T-helper 17 cell (primary cell): ENCODE data around the gene EHD2. TPM values are rescaled to one million over a fixed set of nuclear protein-coding genes. Genes with fewer than 3 reads are reported as not detected.
"Not testable (repeated sequence)": the region's sequence is repeated elsewhere in the genome, so short reads cannot be mapped to it uniquely, and the experiment has no call there.

Experiments
- ATAC-seq: fragments of 150-1000 bp; cut with Tn5 transposase; 2 replicates; pipeline ENCODE4 v1.10.0; 2021; ENCODE audit warnings: mild to moderate bottlenecking, moderate library complexity
- DNase-seq, 3 donors: peaks; one replicate each; pipeline versions ENCODE4 v3.0.0 to v3.0.0-alpha.2; 2020 to 2021
- H3K9me3 ChIP-seq: one replicate; pipeline ENCODE4 v1.7.0; 2013; ENCODE audit warnings: low read length, mild to moderate bottlenecking; ENCODE audit not compliant: control insufficient read depth, poor library complexity, severe bottlenecking
- H3K27ac Mint-ChIP-seq: one replicate; pipeline ENCODE4 v1.8.0; 2022; ENCODE audit warnings: mild to moderate bottlenecking, moderate library complexity, mixed read lengths
- H3K27me3 Mint-ChIP-seq: one replicate; pipeline ENCODE4 v1.8.0; 2022; ENCODE audit warnings: mixed read lengths
- H3K36me3 Mint-ChIP-seq: one replicate; pipeline ENCODE4 v1.8.0; 2022; ENCODE audit warnings: low read depth, mixed read lengths
- H3K4me1 Mint-ChIP-seq: one replicate; pipeline ENCODE4 v1.8.0; 2022; ENCODE audit warnings: mild to moderate bottlenecking, mixed read lengths
- H3K4me3 Mint-ChIP-seq: one replicate; pipeline ENCODE4 v1.8.0; 2022; ENCODE audit warnings: mild to moderate bottlenecking, moderate library complexity, mixed read lengths
- total RNA-seq, 4 donors: library from RNA in 2 of 4; stranded (reverse) in 2 of 4; gene quantifications; one replicate each; pipeline ENCODE4 v1.2.3 and lab custom pipeline; 2022 to 2026

EHD2 gene
- total RNA-seq (under 1 TPM in 1 of 2 donors, not detected in 1; 0.70 TPM), total RNA-seq (lab: John Stamatoyannopoulos, UW) (0 reads per million in 2 donors)

- H3K36me3 Mint-ChIP-seq: peaks cover 11% of the 10 kb centered on the region
- no peak within 1 kb of the TSS for H3K27ac Mint-ChIP-seq
- no peaks in the 10 kb centered on the region for H3K9me3 ChIP-seq
- peaks cover 8% of the 10 kb centered on the region for H3K4me1 Mint-ChIP-seq
- peak; percentile 57 for ATAC-seq
- H3K4me3 Mint-ChIP-seq: no peak within 1 kb of the TSS
- H3K27me3 Mint-ChIP-seq: peaks cover 46% of the 10 kb centered on the region
- DNase-seq: peak; percentile 12 to 28 (median 22)
Measured at GRCh38 chr19:47713046-47714021, at the start of gene EHD2. TSS of gene EHD2 (plus strand) at chr19:47713422. CDS start at chr19:47716613, 3,191 bp downstream.

DNA sequence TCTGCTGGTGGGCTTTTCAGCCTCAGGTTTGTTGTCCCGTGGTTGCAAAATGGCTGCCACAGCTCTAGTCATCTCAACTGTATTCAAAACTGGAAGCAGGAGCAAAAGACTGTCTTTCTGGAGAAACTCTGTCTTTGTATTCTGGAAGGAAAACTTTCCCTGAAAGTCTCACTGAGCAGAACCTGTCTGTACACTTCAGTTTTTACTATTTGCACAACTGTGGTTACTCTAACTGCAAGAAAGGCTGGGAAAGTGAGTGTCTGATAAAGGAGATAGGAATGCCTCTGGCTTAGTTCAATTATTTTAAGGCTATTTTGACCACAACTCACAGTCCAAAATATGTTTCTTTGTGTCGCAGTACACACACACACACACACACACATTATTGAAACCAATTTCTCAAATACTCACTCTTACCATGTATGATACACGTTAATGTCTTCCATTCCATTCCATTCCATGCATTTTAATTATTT, 49.7 kb upstream of the EHD2 start:
- DNase-seq (no peak), ATAC-seq (no peak)
- Mint-ChIP-seq H3K36me3 (no peaks in the 10 kb centered on the region), H3K4me3 (no peak overlapping the region), H3K4me1 (peaks cover 18% of the 10 kb centered on the region), H3K27ac (no peak overlapping the region), H3K27me3 (no peaks in the 10 kb centered on the region)
- H3K9me3 ChIP-seq: no peaks in the 10 kb centered on the region

DNA sequence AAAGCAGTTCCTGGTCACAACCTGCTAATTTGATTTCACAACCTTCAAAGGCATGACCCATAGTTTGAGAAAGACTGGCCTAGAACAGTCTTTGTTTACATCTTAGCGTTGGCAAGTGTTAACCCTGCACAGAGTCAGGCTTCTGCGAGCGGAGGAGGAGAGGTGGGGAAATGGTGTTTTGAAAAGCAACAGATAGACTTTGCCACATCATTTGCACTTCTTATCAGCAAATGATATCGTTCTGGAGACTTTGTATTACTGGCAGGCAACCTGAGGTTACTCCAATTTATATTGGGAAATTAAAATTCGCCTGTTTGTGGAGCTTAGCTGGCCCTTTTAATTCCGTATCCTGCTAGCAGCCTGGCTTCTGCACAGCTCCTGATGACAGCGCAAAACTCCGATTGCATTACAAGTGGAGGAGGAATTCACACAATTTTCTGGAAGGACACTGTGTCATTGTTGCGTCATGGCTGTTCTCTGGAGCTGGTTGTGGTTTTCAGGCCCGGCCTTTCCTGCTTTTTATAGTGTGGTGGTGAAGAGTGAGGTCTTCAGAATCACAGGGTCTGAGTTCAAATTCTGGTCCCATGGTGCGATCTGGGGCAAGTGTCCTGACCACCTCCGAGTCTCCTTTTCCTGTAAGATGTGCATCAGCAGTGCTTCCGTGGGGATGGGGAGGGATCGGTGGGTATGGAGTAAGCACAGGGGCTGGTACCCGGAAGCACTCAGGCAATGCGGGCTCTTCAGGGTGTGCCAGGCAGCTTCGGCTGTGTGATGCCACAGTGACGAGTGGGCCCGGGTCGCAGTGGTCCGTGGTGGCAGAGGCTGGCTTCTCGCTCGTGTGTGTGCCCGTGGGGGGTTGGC, 49.1 kb upstream of the EHD2 start:
- Mint-ChIP-seq H3K27me3 (no peaks in the 10 kb centered on the region), H3K36me3 (no peaks in the 10 kb centered on the region), H3K27ac (no peak overlapping the region), H3K4me3 (no peak overlapping the region), H3K4me1 (peaks cover 16% of the 10 kb centered on the region)
- DNase-seq (no peak), ATAC-seq (no peak)
- no peaks in the 10 kb centered on the region for H3K9me3 ChIP-seq

DNA sequence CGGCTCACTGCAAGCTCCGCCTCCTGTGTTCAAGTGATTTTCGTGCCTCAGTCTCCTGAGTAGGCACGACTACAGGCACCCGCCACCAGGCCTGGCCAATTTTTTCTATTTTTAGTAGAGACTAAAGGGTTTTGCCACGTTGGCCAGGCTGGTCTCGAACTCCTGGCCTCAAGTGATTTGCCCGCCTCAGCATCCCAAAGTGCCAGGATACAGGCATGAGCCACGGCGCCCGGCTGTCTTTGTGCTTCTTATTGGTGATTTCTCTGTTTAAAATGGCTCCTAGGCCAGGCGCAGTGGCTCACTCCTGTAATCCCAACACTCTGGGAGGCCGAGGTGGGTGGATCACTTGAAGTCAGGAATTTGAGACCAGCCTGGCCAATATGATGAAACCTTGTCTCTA, 44.7 kb upstream of the EHD2 start:
- H3K9me3 ChIP-seq, H3K36me3 Mint-ChIP-seq, H3K27me3 Mint-ChIP-seq, H3K4me3 Mint-ChIP-seq, H3K27ac Mint-ChIP-seq, ATAC-seq, DNase-seq: not testable (repeated sequence)
- peaks cover 11% of the 10 kb centered on the region for H3K4me1 Mint-ChIP-seq

DNA sequence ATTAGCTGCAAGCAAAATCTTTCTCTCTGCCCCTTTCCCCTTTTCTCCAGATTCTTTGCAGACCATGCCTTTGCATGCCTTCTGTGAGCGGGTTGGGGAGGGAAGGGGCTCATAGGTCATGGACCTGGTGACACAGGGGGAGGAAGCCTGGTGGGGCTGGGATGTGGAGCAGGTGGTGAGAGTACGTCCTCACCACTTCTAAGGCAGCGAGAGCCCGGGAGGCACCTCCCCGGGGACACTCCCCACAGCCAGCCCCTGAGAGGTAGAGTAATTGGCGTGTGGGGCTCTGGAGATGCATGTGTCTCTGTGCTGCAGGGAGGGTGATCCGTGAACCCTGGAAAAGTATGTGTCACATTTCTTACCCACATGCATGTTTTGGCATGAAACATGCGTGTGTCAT, 42.5 kb upstream of the EHD2 start:
- peak overlapping the region; percentile 44 for H3K27ac Mint-ChIP-seq
- ATAC-seq (no peak), DNase-seq (no peak)
- no peaks in the 10 kb centered on the region for H3K27me3 Mint-ChIP-seq
- H3K4me3 Mint-ChIP-seq: no peak overlapping the region
- H3K36me3 Mint-ChIP-seq: peaks cover 13% of the 10 kb centered on the region
- H3K9me3 ChIP-seq: no peaks in the 10 kb centered on the region
- H3K4me1 Mint-ChIP-seq: peaks cover 17% of the 10 kb centered on the region

GRCh38 chr19:47671499-47671898, 41.7 kb upstream of the EHD2 start:
- Mint-ChIP-seq H3K36me3 (peaks cover 13% of the 10 kb centered on the region), H3K27ac (peak overlapping the region; percentile 44), H3K27me3 (no peaks in the 10 kb centered on the region), H3K4me1 (peaks cover 15% of the 10 kb centered on the region), H3K4me3 (no peak overlapping the region)
- no peak for ATAC-seq
- DNase-seq: no peak
- no peaks in the 10 kb centered on the region for H3K9me3 ChIP-seq

GRCh38 chr19:47673426-47673825, 39.8 kb upstream of the EHD2 start:
- peaks cover 13% of the 10 kb centered on the region for H3K36me3 Mint-ChIP-seq
- no peaks in the 10 kb centered on the region for H3K27me3 Mint-ChIP-seq
- ATAC-seq (no peak), DNase-seq (no peak)
- peaks cover 13% of the 10 kb centered on the region for H3K4me1 Mint-ChIP-seq
- H3K4me3 Mint-ChIP-seq: no peak overlapping the region
- no peaks in the 10 kb centered on the region for H3K9me3 ChIP-seq
- peak overlapping the region; percentile 72 for H3K27ac Mint-ChIP-seq

- ATAC-seq (no peak), DNase-seq (no peak)
- Mint-ChIP-seq H3K27me3 (no peaks in the 10 kb centered on the region), H3K27ac (peak overlapping the region; percentile 72), H3K4me1 (peaks cover 13% of the 10 kb centered on the region), H3K4me3 (no peak overlapping the region), H3K36me3 (peaks cover 13% of the 10 kb centered on the region)
- H3K9me3 ChIP-seq: no peaks in the 10 kb centered on the region
Measured at GRCh38 chr19:47674548-47674947, 38.7 kb upstream of the EHD2 start.

DNA sequence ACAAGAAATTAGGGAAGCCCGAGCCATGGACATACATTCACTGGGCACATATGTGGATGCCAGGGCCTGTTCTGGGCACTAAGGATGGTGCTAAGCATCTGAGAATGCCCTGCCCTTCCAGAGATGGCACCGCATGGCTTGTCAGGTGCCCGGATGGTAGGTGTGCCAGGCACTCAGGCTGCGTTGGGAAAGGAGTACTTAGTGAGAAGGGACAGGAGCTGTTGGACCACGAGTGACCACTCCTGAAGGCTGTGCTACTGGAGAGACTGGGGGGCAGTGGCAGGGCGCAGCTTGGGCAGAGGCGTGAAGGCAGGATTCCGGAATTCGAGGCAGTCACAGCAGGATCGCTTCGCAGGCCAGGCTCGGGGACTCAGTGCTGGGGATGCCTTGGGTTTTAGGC, 38.0 kb upstream of the EHD2 start:
- H3K36me3 Mint-ChIP-seq: peaks cover 11% of the 10 kb centered on the region
- ATAC-seq: no peak
- H3K27me3 Mint-ChIP-seq: no peaks in the 10 kb centered on the region
- peaks cover 13% of the 10 kb centered on the region for H3K4me1 Mint-ChIP-seq
- no peak overlapping the region for H3K4me3 Mint-ChIP-seq
- H3K9me3 ChIP-seq: no peaks in the 10 kb centered on the region
- no peak for DNase-seq
- no peak overlapping the region for H3K27ac Mint-ChIP-seq

- Mint-ChIP-seq H3K27ac (no peak overlapping the region), H3K27me3 (no peaks in the 10 kb centered on the region), H3K4me3 (no peak overlapping the region), H3K4me1 (peaks cover 13% of the 10 kb centered on the region), H3K36me3 (peaks cover 8% of the 10 kb centered on the region)
- ATAC-seq (no peak), DNase-seq (no peak)
- H3K9me3 ChIP-seq: no peaks in the 10 kb centered on the region
Measured at GRCh38 chr19:47675859-47676258, 37.4 kb upstream of the EHD2 start.

GRCh38 chr19:47676811-47677210, 36.4 kb upstream of the EHD2 start:
- ATAC-seq: no peak
- Mint-ChIP-seq H3K36me3 (peaks cover 10% of the 10 kb centered on the region), H3K27me3 (no peaks in the 10 kb centered on the region), H3K4me3 (no peak overlapping the region), H3K27ac (no peak overlapping the region), H3K4me1 (peaks cover 11% of the 10 kb centered on the region)
- no peaks in the 10 kb centered on the region for H3K9me3 ChIP-seq
- DNase-seq: no peak

GRCh38 chr19:47679251-47679900, 33.8 kb upstream of the EHD2 start:
- peaks cover 9% of the 10 kb centered on the region for H3K36me3 Mint-ChIP-seq
- DNase-seq: no peak
- H3K9me3 ChIP-seq: no peaks in the 10 kb centered on the region
- no peak for ATAC-seq
- no peak overlapping the region for H3K27ac Mint-ChIP-seq
- H3K4me1 Mint-ChIP-seq: peaks cover 11% of the 10 kb centered on the region
- no peak overlapping the region for H3K4me3 Mint-ChIP-seq
- H3K27me3 Mint-ChIP-seq: no peaks in the 10 kb centered on the region
